Lower leg skin (tissue), 3 donors: ENCODE measurements around the gene F11.

ENCODE experiments used
- POLR2A ChIP-seq, 2 donors: fragments of 450-650 bp; IDR thresholded peaks; one replicate each; pipeline ENCODE4 v1.6.1; 2016 to 2017; ENCODE audit warnings: antibody characterized with exemption in 2 of 2, mild to moderate bottlenecking in 1 of 2, moderate library complexity in 1 of 2
- TF ChIP-seq, protein P1 (sequence below), 3 donors: fragments of 450-650 bp; IDR thresholded peaks; one replicate each; pipeline ENCODE4 v1.5.1; 2016; ENCODE audit warnings: antibody characterized with exemption in 3 of 3, mild to moderate bottlenecking in 3 of 3, moderate library complexity in 2 of 3

DNA sequence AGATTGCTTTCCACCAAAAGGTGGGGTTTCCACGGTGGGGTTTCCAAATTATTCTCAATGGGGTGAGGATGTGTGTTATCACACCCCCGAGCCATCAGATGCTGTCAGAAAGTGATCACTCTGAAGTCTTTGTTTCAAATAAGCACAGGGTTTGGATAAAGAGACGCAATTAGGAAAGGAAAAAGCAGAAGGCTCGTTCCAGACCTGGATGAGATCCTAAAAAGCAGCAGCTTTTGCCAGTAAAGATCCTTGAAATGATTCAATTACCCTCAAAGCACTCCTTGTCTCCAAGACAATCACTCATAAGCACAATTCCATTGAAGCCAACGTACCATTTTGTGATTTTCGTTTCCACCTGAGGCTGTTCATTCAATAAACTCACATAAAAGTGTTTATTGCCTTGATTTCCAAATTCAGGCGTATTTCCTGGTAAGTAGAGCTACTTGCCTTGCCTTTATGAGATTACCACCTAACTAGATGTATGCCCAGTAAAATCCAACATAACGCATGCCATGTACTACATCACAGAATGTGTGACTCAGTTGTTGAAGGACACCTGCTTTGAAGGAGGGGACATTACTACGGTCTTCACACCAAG lies 5.2 kb downstream of the F11 start:
- TF ChIP-seq POLR2A (IDR thresholded peaks at IDR 0.05): no peak
- TF ChIP-seq, protein P1, sequence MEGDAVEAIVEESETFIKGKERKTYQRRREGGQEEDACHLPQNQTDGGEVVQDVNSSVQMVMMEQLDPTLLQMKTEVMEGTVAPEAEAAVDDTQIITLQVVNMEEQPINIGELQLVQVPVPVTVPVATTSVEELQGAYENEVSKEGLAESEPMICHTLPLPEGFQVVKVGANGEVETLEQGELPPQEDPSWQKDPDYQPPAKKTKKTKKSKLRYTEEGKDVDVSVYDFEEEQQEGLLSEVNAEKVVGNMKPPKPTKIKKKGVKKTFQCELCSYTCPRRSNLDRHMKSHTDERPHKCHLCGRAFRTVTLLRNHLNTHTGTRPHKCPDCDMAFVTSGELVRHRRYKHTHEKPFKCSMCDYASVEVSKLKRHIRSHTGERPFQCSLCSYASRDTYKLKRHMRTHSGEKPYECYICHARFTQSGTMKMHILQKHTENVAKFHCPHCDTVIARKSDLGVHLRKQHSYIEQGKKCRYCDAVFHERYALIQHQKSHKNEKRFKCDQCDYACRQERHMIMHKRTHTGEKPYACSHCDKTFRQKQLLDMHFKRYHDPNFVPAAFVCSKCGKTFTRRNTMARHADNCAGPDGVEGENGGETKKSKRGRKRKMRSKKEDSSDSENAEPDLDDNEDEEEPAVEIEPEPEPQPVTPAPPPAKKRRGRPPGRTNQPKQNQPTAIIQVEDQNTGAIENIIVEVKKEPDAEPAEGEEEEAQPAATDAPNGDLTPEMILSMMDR (IDR thresholded peaks at IDR 0.05): no peak
